SK-N-MC (cell line): ENCODE results near the gene TP53BP2.

Source experiments
- EZH2 ChIP-seq: fragments of 200-600 bp; sonication (generic); IDR thresholded peaks from one replicate; pipeline ENCODE4 v1.6.1; 2017; ENCODE audit warnings: antibody characterized with exemption
- FOXP2 ChIP-seq: optimal IDR thresholded peaks from 2 replicates; pipeline ENCODE3; 2011; ENCODE audit warnings: mild to moderate bottlenecking, moderate library complexity; ENCODE audit not compliant: insufficient read depth; ENCODE audit errors: extremely low read length, control extremely low read depth
- POLR2AphosphoS5 ChIP-seq: IDR thresholded peaks from 2 replicates; pipeline ENCODE4 v1.6.1; 2012; ENCODE audit warnings: mild to moderate bottlenecking, low read depth, low read length, borderline replicate concordance

DNA sequence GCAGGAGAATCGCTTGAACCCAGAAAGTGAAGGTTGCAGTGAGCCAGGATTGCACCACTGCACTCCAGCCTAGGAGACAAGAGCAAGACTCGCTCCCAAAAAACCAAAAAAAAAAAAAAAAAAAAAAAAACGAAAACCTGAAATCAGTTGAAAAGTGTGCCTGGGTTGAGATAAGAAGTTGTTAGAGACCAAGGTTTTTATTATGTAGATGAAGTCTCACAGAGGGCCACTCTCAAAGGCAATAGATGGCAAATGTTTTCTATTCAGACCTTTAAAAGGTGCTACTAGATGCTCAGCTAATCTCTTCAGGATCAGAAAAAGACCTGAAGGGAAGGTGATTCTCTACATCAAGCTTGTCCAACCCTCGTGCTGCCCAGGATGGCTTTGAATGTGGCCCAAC is 115.8 kb downstream of the TP53BP2 start:
- no peak for TF ChIP-seq EZH2
- no peak for TF ChIP-seq POLR2AphosphoS5
- TF ChIP-seq FOXP2: no peak
